HCT116 (cell line): ENCODE measurements around the gene SLC6A7.

Source experiments
- ATF3 ChIP-seq: IDR thresholded peaks from 2 replicates; pipeline ENCODE4 v1.6.1; 2012
- CTCF ChIP-seq, 3 experiments: fragments of 200-600 bp in 1 of 3; sonication (generic) in 1 of 3; IDR thresholded peaks in 2 of 3; conservative IDR thresholded peaks in 1 of 3; 2 replicates each; pipeline ENCODE4 v1.5.1; 2012 to 2017; ENCODE audit warnings: low read depth in 2 of 3, low read length in 2 of 3, antibody characterized with exemption in 1 of 3, borderline replicate concordance in 1 of 3, control low read depth in 1 of 3, mild to moderate bottlenecking in 1 of 3, mixed read lengths in 1 of 3, mixed run types in 1 of 3, moderate library complexity in 1 of 3; ENCODE audit not compliant: insufficient read depth in 1 of 3
- JUND ChIP-seq: IDR thresholded peaks from 2 replicates; pipeline ENCODE4 v1.6.1; 2012
- RAD21 ChIP-seq: IDR thresholded peaks from 2 replicates; pipeline ENCODE4 v1.6.1; 2012; ENCODE audit warnings: low read depth, mild to moderate bottlenecking
- SIN3A ChIP-seq: IDR thresholded peaks from 2 replicates; pipeline ENCODE4 v1.6.1; 2012; ENCODE audit warnings: low read depth

- TF ChIP-seq JUND (no peak), ATF3 (no peak), CTCF (IDR thresholded peaks at IDR 0.05 in 2 of 3, conservative IDR thresholded peaks at IDR 0.05 in 1 of 3; ENCODE audit: borderline replicate concordance in 1 of 3, insufficient read depth in 1 of 3, low read depth in 2 of 3, low read length in 2 of 3) (no peak), RAD21 (no peak), SIN3A (no peak)
Observed at GRCh38 chr5:150227036-150227435, 37.2 kb downstream of the SLC6A7 start.
